ENCODE measurements around the gene TEX9.

GRCh38 chr15:56464893-56465520, 99.8 kb downstream of the TEX9 start, which contains the start of gene MNS1:
- TF ChIP-seq CTCF (IDR thresholded peaks at IDR 0.05) (no peak), POLR2A (IDR thresholded peaks at IDR 0.05) (no peak)

Measured in right lobe of liver (tissue), 4 donors.